ENCODE data around the gene VDR. TPM values are rescaled to one million over a fixed set of nuclear protein-coding genes. Genes with fewer than 3 reads are reported as not detected.

Gene VDR
- total and polyA plus RNA-seq, 8 donors, result 1.2 to 5.5 (median 2.0) TPM

DNA sequence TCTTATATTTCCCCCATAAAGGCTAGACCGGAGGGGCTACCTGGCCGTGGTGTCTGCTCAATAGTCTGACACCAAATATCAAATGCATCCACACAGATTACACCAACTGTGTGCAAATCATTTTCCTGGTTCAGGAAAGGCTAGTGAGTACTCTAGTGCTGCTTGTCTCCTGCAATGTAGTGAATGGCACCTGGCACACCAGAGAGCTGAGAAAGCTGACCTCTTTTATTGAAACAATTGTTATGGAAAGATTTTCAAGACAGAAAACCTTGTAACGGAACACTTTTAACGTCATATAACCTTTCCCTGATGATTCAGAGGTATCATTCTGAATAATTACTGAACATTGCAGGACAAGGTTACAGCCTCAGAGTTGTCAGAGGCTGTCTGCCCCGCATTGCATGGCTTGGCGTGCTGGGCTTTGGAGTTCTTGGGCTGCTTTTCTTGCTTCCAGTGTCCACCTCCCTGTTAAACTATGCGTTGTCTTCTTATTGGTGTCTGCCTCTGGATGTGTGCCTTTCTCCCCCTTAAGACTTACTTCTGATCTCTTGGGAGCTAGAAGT is 44.4 kb downstream of the VDR start:
- Histone ChIP-seq H3K27me3 (no peaks in the 10 kb centered on the region), H3K9me3 (no peaks in the 10 kb centered on the region), H3K27ac (no peak overlapping the region), H3K4me1 (no peaks in the 10 kb centered on the region), H3K36me3 (no peaks in the 10 kb centered on the region), H3K4me3 (no peak overlapping the region)
- no peak for TF ChIP-seq CTCF (IDR thresholded peaks at IDR 0.05)
- intact Hi-C loops (cut with DNase I), result no loop called here
- ATAC-seq (no peak), DNase-seq (no peak), FAIRE-seq (no peak)
- 85 to 89% methylated on average over 7 of the region's 7 CpGs for WGBS, 2 donors

- no peak for TF ChIP-seq CTCF (IDR thresholded peaks at IDR 0.05)
- Histone ChIP-seq H3K27me3 (no peaks in the 10 kb centered on the region), H3K4me3 (no peak overlapping the region), H3K27ac (no peak overlapping the region), H3K9me3 (no peaks in the 10 kb centered on the region), H3K36me3 (no peaks in the 10 kb centered on the region), H3K4me1 (no peaks in the 10 kb centered on the region)
- 90 to 95% methylated on average over 8 of the region's 8 CpGs for WGBS, 2 donors
- no peak for FAIRE-seq
- no peak for DNase-seq
- intact Hi-C loops (cut with DNase I), result no loop called here
- ATAC-seq, result no peak
Observed at GRCh38 chr12:47858511-47859266, 46.1 kb downstream of the VDR start.

DNA sequence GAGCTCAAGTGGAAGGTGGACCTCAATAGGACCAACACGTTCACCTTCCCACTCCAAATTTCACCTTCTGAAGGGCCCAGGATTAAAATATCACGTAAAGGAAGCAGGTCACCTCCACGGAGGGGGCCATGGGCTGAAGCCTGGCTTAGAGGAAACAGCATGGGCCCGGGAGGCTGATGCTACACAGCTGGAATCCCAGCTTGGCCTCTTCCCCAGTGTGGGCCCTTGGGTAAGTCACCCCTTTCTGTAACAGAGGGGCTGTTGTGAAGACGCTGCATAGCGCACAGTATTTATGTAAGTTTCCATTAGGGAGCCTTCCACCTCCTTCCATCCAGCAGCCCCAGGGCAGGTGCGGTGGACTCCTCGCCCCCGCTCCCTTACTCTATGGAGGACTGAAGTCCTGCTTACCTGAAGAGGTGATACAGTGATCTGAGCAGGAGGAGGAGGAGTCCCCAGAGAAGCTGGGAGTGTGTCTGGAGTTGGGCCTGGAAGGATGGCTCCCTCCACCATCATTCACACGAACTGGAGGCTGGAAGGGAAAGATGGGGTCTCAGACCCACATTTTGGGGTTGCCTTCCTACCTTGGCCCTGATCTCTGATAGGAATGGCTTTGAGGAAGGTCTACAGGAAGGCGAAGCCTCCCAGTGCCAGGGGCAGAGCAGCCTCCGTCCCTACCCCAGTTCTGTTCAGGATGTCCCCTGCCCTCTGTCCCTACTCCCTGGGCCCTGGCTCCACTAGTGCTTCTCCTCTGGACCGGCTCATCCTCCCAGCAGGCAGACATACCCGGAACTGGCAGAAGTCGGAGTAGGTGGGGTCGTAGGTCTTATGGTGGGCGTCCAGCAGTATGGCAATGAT is 47.8 kb downstream of the VDR start:
- H3K4me1 ChIP-seq, result no peaks in the 10 kb centered on the region
- no peaks in the 10 kb centered on the region for H3K36me3 ChIP-seq
- no peak overlapping the region for H3K27ac ChIP-seq
- no peak overlapping the region for H3K4me3 ChIP-seq
- DNase-seq (no peak), FAIRE-seq (no peak), ATAC-seq (no peak)
- H3K27me3 ChIP-seq, result no peaks in the 10 kb centered on the region
- H3K9me3 ChIP-seq, result no peaks in the 10 kb centered on the region
- intact Hi-C loops (cut with DNase I), result no loop called here
- 87 to 91% methylated on average over 17 of the region's 17 CpGs for WGBS, 2 donors
- TF ChIP-seq CTCF (IDR thresholded peaks at IDR 0.05), result no peak

GRCh38 chr12:47856094-47856493 is 48.7 kb downstream of the VDR start:
- no peaks in the 10 kb centered on the region for H3K27me3 ChIP-seq
- ATAC-seq (no peak), FAIRE-seq (no peak), DNase-seq (no peak)
- TF ChIP-seq CTCF (IDR thresholded peaks at IDR 0.05), result no peak
- intact Hi-C loops (cut with DNase I), result no loop called here
- H3K27ac ChIP-seq, result no peak overlapping the region
- no peaks in the 10 kb centered on the region for H3K4me1 ChIP-seq
- no peak overlapping the region for H3K4me3 ChIP-seq
- H3K9me3 ChIP-seq, result no peaks in the 10 kb centered on the region
- no peaks in the 10 kb centered on the region for H3K36me3 ChIP-seq
- WGBS, 2 donors, result 65 to 71% methylated on average over 1 of the region's 1 CpG

Data from pancreas (tissue), 10 donors.